Gastroesophageal sphincter (tissue), 3 donors: Measurements from ENCODE around the gene EHD3.

Experiments used
- POLR2A ChIP-seq, 2 donors: fragments of 450-650 bp; IDR thresholded peaks; one replicate each; pipeline ENCODE4 v1.6.1; 2017; ENCODE audit warnings: antibody characterized with exemption in 2 of 2, mild to moderate bottlenecking in 2 of 2, moderate library complexity in 1 of 2
- POLR2AphosphoS5 ChIP-seq: sonication (generic); formaldehyde crosslinking; IDR thresholded peaks from one replicate; pipeline ENCODE4 v1.6.1; 2017; ENCODE audit warnings: antibody characterized with exemption
- TF ChIP-seq, protein P1 (sequence below), 4 experiments: fragments of 200-600 bp in 2 of 4; fragments of 450-650 bp in 2 of 4; sonication (generic) in 1 of 4; IDR thresholded peaks; one replicate each; pipeline ENCODE4 v1.5.1; 2017 to 2019; ENCODE audit warnings: antibody characterized with exemption in 4 of 4, mild to moderate bottlenecking in 2 of 4, moderate library complexity in 2 of 4

GRCh38 chr2:31275976-31276375 is 42.0 kb downstream of the EHD3 start:
- no peak for TF ChIP-seq POLR2A (IDR thresholded peaks at IDR 0.05)
- TF ChIP-seq, protein P1, sequence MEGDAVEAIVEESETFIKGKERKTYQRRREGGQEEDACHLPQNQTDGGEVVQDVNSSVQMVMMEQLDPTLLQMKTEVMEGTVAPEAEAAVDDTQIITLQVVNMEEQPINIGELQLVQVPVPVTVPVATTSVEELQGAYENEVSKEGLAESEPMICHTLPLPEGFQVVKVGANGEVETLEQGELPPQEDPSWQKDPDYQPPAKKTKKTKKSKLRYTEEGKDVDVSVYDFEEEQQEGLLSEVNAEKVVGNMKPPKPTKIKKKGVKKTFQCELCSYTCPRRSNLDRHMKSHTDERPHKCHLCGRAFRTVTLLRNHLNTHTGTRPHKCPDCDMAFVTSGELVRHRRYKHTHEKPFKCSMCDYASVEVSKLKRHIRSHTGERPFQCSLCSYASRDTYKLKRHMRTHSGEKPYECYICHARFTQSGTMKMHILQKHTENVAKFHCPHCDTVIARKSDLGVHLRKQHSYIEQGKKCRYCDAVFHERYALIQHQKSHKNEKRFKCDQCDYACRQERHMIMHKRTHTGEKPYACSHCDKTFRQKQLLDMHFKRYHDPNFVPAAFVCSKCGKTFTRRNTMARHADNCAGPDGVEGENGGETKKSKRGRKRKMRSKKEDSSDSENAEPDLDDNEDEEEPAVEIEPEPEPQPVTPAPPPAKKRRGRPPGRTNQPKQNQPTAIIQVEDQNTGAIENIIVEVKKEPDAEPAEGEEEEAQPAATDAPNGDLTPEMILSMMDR (IDR thresholded peaks at IDR 0.05), result no peak
- no peak for TF ChIP-seq POLR2AphosphoS5
